ENCODE data around the gene SLC19A2. TPM values are rescaled to one million over a fixed set of nuclear protein-coding genes. Genes with fewer than 3 reads are reported as not detected.
A peak's percentile ranks its signal among the peaks of the same experiment; 100 is the strongest.

The SLC19A2 gene
- total and polyA plus RNA-seq, 2 of the 13 experiments (the other 11 are each of a cell fraction or from before 2014, with no cell fraction given), result 30.4 to 56.0 TPM

DNA sequence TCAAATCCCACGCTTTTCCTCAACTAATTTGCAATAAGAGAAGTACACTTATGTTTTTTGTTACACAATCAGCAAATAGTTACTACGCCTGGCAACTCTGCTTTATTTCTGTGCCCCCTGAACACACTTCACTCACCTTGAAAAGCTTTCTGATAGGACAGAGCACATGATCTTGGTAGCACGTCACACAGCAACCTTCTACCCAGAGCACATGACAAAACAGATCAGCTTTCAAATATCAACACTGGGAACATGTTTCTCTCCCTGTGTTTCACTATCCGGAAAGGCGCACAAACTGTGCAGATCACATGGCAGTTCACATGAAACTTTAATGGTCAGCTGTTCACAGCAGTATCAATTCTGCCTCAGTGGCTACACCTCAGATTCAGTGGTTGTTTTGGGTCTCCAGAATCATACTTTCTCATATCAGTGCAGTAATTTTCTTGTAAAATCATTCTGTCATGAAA lies 2.2 kb downstream of the SLC19A2 start (continued):
- TF ChIP-seq, protein P1, sequence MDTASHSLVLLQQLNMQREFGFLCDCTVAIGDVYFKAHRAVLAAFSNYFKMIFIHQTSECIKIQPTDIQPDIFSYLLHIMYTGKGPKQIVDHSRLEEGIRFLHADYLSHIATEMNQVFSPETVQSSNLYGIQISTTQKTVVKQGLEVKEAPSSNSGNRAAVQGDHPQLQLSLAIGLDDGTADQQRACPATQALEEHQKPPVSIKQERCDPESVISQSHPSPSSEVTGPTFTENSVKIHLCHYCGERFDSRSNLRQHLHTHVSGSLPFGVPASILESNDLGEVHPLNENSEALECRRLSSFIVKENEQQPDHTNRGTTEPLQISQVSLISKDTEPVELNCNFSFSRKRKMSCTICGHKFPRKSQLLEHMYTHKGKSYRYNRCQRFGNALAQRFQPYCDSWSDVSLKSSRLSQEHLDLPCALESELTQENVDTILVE (CRISPR knock-in tag; IDR thresholded peaks at IDR 0.05), result no peak
- TF ChIP-seq ZNF30 (CRISPR knock-in tag; IDR thresholded peaks at IDR 0.05) (no peak), ZNF501 (CRISPR knock-in tag; IDR thresholded peaks at IDR 0.05) (no peak), ZNF589 (CRISPR knock-in tag; conservative IDR thresholded peaks at IDR 0.05) (no peak), RBAK (CRISPR knock-in tag; IDR thresholded peaks at IDR 0.05) (no peak), MED8 (CRISPR knock-in tag; IDR thresholded peaks at IDR 0.05; ENCODE audit: insufficient replicate concordance) (no peak), ZNF496 (CRISPR knock-in tag; IDR thresholded peaks at IDR 0.05; ENCODE audit: insufficient replicate concordance) (no peak), PHF20 (CRISPR knock-in tag; IDR thresholded peaks at IDR 0.05) (0 out of 2 replicates have a peak, but pooled peaks have one; percentile 30), ZNF235 (CRISPR knock-in tag; IDR thresholded peaks at IDR 0.05; ENCODE audit: borderline replicate concordance) (no peak), NR3C1 (CRISPR knock-in tag; IDR thresholded peaks at IDR 0.05) (no peak), ZNF619 (CRISPR knock-in tag; IDR thresholded peaks at IDR 0.05) (no peak), MEF2D (CRISPR knock-in tag; IDR thresholded peaks at IDR 0.05) (no peak), ATF1 (CRISPR knock-in tag; IDR thresholded peaks at IDR 0.05) (peak; percentile 70; the same call in 1 of the 2 replicates), PCBP1 (IDR thresholded peaks at IDR 0.05; ENCODE audit: borderline replicate concordance, low read depth, low read length) (no peak), ZNF460 (CRISPR knock-in tag; IDR thresholded peaks at IDR 0.05; ENCODE audit: borderline replicate concordance) (no peak), ZNF44 (CRISPR knock-in tag; IDR thresholded peaks at IDR 0.05) (no peak)
- TF ChIP-seq, protein P2, sequence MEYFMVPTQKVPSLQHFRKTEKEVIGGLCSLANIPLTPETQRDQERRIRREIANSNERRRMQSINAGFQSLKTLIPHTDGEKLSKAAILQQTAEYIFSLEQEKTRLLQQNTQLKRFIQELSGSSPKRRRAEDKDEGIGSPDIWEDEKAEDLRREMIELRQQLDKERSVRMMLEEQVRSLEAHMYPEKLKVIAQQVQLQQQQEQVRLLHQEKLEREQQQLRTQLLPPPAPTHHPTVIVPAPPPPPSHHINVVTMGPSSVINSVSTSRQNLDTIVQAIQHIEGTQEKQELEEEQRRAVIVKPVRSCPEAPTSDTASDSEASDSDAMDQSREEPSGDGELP (IDR thresholded peaks at IDR 0.05; ENCODE audit: borderline replicate concordance, low read depth), result peak; percentile 72; the same call in 1 of the 2 replicates
- TF ChIP-seq, protein P3, sequence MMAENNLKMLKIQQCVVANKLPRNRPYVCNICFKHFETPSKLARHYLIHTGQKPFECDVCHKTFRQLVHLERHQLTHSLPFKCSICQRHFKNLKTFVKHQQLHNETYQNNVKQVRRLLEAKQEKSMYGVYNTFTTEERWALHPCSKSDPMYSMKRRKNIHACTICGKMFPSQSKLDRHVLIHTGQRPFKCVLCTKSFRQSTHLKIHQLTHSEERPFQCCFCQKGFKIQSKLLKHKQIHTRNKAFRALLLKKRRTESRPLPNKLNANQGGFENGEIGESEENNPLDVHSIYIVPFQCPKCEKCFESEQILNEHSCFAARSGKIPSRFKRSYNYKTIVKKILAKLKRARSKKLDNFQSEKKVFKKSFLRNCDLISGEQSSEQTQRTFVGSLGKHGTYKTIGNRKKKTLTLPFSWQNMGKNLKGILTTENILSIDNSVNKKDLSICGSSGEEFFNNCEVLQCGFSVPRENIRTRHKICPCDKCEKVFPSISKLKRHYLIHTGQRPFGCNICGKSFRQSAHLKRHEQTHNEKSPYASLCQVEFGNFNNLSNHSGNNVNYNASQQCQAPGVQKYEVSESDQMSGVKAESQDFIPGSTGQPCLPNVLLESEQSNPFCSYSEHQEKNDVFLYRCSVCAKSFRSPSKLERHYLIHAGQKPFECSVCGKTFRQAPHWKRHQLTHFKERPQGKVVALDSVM (CRISPR knock-in tag; IDR thresholded peaks at IDR 0.05), result no peak
- TF ChIP-seq, protein P4, sequence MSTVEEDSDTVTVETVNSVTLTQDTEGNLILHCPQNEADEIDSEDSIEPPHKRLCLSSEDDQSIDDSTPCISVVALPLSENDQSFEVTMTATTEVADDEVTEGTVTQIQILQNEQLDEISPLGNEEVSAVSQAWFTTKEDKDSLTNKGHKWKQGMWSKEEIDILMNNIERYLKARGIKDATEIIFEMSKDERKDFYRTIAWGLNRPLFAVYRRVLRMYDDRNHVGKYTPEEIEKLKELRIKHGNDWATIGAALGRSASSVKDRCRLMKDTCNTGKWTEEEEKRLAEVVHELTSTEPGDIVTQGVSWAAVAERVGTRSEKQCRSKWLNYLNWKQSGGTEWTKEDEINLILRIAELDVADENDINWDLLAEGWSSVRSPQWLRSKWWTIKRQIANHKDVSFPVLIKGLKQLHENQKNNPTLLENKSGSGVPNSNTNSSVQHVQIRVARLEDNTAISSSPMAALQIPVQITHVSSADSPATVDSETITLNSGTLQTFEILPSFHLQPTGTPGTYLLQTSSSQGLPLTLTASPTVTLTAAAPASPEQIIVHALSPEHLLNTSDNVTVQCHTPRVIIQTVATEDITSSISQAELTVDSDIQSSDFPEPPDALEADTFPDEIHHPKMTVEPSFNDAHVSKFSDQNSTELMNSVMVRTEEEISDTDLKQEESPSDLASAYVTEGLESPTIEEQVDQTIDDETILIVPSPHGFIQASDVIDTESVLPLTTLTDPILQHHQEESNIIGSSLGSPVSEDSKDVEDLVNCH (CRISPR knock-in tag; IDR thresholded peaks at IDR 0.05), result no peak
- TF ChIP-seq, protein P5, sequence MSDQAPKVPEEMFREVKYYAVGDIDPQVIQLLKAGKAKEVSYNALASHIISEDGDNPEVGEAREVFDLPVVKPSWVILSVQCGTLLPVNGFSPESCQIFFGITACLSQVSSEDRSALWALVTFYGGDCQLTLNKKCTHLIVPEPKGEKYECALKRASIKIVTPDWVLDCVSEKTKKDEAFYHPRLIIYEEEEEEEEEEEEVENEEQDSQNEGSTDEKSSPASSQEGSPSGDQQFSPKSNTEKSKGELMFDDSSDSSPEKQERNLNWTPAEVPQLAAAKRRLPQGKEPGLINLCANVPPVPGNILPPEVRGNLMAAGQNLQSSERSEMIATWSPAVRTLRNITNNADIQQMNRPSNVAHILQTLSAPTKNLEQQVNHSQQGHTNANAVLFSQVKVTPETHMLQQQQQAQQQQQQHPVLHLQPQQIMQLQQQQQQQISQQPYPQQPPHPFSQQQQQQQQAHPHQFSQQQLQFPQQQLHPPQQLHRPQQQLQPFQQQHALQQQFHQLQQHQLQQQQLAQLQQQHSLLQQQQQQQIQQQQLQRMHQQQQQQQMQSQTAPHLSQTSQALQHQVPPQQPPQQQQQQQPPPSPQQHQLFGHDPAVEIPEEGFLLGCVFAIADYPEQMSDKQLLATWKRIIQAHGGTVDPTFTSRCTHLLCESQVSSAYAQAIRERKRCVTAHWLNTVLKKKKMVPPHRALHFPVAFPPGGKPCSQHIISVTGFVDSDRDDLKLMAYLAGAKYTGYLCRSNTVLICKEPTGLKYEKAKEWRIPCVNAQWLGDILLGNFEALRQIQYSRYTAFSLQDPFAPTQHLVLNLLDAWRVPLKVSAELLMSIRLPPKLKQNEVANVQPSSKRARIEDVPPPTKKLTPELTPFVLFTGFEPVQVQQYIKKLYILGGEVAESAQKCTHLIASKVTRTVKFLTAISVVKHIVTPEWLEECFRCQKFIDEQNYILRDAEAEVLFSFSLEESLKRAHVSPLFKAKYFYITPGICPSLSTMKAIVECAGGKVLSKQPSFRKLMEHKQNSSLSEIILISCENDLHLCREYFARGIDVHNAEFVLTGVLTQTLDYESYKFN (CRISPR knock-in tag; conservative IDR thresholded peaks at IDR 0.05), result peak; percentile 20; the same call in 1 of the 2 replicates

All from HepG2 (cell line).